GM21529 (cell line): ENCODE measurements around the gene VAV3.
"Not testable (repeated sequence)": the region's sequence is repeated elsewhere in the genome, so short reads cannot be mapped to it uniquely, and the experiment has no call there.

Experiments
- ATAC-seq: cut with Tn5 transposase; IDR thresholded peaks from one replicate; pipeline ENCODE4 v1.9.1; 2021; ENCODE audit not compliant: unreplicated experiment

VAV3 gene

GRCh38 chr1:107895403-107896191 is 69.4 kb downstream of the VAV3 start:
- ATAC-seq, result no peak

- ATAC-seq, result no peak
These were observed 70.4 kb downstream of the VAV3 start for GRCh38 chr1:107894605-107895004.

- not testable (repeated sequence) for ATAC-seq
These were observed 71.6 kb downstream of the VAV3 start for GRCh38 chr1:107893350-107893749.

GRCh38 chr1:107889524-107889923 is 75.5 kb downstream of the VAV3 start:
- no peak for ATAC-seq

- no peak for ATAC-seq
These were observed 81.4 kb downstream of the VAV3 start for GRCh38 chr1:107883562-107883961.

- ATAC-seq, result no peak
These were observed 85.1 kb downstream of the VAV3 start for GRCh38 chr1:107879927-107880326.

GRCh38 chr1:107879346-107879745 is 85.6 kb downstream of the VAV3 start:
- no peak for ATAC-seq

- no peak for ATAC-seq
These were observed 87.2 kb downstream of the VAV3 start for GRCh38 chr1:107877745-107878144.

GRCh38 chr1:107877092-107877491 is 87.9 kb downstream of the VAV3 start:
- no peak for ATAC-seq

- ATAC-seq, result no peak
These were observed 89.3 kb downstream of the VAV3 start for GRCh38 chr1:107875689-107876088.

- no peak for ATAC-seq
These were observed 90.8 kb downstream of the VAV3 start for GRCh38 chr1:107874221-107874620.

GRCh38 chr1:107871687-107872395 is 93.1 kb downstream of the VAV3 start:
- ATAC-seq, result no peak

- ATAC-seq, result no peak
These were observed 93.7 kb downstream of the VAV3 start for GRCh38 chr1:107871259-107871658.

- ATAC-seq, result no peak
These were observed 94.3 kb downstream of the VAV3 start for GRCh38 chr1:107870696-107871095.

GRCh38 chr1:107867897-107868296 is 97.1 kb downstream of the VAV3 start:
- ATAC-seq, result no peak

GRCh38 chr1:107867422-107867821 is 97.6 kb downstream of the VAV3 start:
- ATAC-seq, result no peak

GRCh38 chr1:107866870-107867269 is 98.1 kb downstream of the VAV3 start:
- no peak for ATAC-seq

GRCh38 chr1:107865627-107866026 is 99.4 kb downstream of the VAV3 start:
- ATAC-seq, result no peak

GRCh38 chr1:107863342-107863741 is 101.6 kb downstream of the VAV3 start:
- ATAC-seq, result no peak

GRCh38 chr1:107862064-107862463 is 102.9 kb downstream of the VAV3 start:
- no peak for ATAC-seq

- no peak for ATAC-seq
These were observed 106.7 kb downstream of the VAV3 start for GRCh38 chr1:107858323-107858722.

GRCh38 chr1:107851418-107851817 is 113.6 kb downstream of the VAV3 start:
- ATAC-seq, result no peak
